Activated T-helper 17 cell treated with anti-CD3 and anti-CD28 coated beads, Interleukin-2, amount 50 U/mL, for 72 hours (primary cell): ENCODE data around the gene BHLHE40. TPM values are rescaled to one million over a fixed set of nuclear protein-coding genes. Genes with fewer than 3 reads are reported as not detected.

ENCODE experiments used
- ATAC-seq: fragments of 150-1000 bp; cut with Tn5 transposase; replicated peaks from 2 replicates; pipeline ENCODE4 v1.10.0; 2021; ENCODE audit warnings: mild to moderate bottlenecking, moderate library complexity
- H3K27ac Mint-ChIP-seq: one replicate; pipeline ENCODE4 v1.8.0; 2022; ENCODE audit warnings: mixed read lengths
- H3K27me3 Mint-ChIP-seq: one replicate; pipeline ENCODE4 v1.8.0; 2022; ENCODE audit warnings: mixed read lengths
- H3K36me3 Mint-ChIP-seq: one replicate; pipeline ENCODE4 v1.8.0; 2022; ENCODE audit warnings: low read depth, mild to moderate bottlenecking, mixed read lengths
- H3K4me1 Mint-ChIP-seq: one replicate; pipeline ENCODE4 v1.8.0; 2022; ENCODE audit warnings: mixed read lengths
- H3K4me3 Mint-ChIP-seq: one replicate; pipeline ENCODE4 v1.8.0; 2022; ENCODE audit warnings: mild to moderate bottlenecking, mixed read lengths
- H3K9me3 Mint-ChIP-seq: one replicate; pipeline ENCODE4 v1.8.0; 2022; ENCODE audit warnings: mixed read lengths
- total RNA-seq, 2 donors: library from RNA; stranded (reverse); gene quantifications; one replicate each; pipeline ENCODE4 v1.2.3, GENCODE V29; 2022

Gene BHLHE40
- total RNA-seq, 2 donors from 2014 or later, result 217 to 527 TPM

DNA sequence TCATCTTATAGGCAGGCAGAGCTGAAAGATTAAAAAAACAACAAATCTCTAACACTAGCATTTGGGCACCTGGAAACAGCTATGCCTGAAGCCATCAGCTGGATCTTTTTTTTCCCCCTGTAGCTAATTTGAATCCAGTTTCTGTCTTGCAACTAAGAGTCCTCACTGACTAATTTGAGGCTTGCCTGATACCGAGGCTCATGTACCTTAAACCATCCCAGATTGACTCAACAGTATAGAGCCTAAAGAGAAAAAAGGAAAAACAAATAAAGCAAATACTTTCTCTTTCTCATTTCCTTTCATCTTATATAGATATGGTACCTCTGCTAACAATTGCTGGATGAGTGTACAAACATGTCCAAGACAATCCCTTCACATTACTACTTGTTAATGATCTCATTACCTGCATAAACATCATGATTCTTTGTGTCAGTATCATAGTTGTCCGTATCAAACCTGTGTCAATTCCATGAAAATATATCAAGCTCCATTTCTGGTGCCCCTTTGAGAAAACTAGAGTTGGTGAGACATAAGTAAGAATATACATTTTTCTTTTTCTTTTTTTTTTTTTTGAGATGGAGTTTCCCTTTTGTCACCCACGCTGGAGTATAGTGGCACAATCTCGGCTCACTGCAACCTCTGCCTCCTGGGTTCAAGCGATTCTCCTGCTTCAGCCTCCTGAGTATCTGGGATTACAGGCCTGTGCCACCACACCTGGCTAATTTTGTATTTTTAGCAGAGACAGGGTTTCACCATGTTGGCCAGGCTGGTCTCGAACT, 43.1 kb downstream of the BHLHE40 start:
- Mint-ChIP-seq H3K36me3 (peaks cover 6% of the 10 kb centered on the region), H3K4me3 (peak overlapping the region; percentile 82), H3K9me3 (no peaks in the 10 kb centered on the region), H3K4me1 (peaks cover 56% of the 10 kb centered on the region), H3K27me3 (no peaks in the 10 kb centered on the region), H3K27ac (peak overlapping the region; percentile 99)
- peak; percentile 70 for ATAC-seq

DNA sequence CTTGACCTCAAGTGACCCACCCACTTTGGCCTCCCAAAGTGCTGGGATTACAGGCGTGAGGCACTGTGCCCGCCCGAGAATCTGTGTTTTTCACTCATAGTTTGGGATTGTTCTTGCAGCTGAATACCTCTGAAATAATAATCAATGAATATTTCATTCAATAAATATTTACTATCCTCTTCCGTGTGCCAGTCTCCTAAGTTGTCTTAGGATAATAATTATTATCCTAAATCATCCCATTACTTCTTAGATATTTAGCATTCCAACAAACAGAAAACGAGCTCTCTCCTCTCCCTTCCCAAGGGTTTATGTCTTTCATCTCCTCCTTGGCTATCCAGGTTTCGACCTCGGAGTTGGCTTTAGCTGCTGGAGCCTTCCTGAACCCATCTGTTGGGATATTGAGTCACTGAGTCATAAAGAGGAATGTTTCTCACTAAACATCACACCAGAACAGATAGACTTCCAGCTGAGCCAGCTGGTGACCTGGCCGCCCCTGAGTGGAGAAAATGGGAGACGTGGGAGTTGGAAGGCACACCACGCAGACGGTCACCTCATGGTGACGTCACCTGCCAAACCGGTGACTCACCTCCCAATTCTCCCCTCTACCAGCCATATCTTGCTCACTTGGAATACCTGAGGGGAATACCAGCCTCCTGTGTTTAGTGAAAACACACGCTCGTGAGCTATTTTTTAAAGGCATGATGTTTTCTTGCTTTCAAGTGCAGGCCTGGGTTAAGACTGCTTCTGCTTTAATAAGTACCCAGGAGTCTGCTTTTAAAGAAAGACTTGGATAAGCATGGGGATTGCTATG, 43.9 kb downstream of the BHLHE40 start:
- Mint-ChIP-seq H3K27ac (peak overlapping the region; percentile 99), H3K9me3 (no peaks in the 10 kb centered on the region), H3K27me3 (no peaks in the 10 kb centered on the region), H3K4me1 (peaks cover 56% of the 10 kb centered on the region), H3K4me3 (peak overlapping the region; percentile 82), H3K36me3 (peaks cover 6% of the 10 kb centered on the region)
- ATAC-seq, result peak; percentile 15

DNA sequence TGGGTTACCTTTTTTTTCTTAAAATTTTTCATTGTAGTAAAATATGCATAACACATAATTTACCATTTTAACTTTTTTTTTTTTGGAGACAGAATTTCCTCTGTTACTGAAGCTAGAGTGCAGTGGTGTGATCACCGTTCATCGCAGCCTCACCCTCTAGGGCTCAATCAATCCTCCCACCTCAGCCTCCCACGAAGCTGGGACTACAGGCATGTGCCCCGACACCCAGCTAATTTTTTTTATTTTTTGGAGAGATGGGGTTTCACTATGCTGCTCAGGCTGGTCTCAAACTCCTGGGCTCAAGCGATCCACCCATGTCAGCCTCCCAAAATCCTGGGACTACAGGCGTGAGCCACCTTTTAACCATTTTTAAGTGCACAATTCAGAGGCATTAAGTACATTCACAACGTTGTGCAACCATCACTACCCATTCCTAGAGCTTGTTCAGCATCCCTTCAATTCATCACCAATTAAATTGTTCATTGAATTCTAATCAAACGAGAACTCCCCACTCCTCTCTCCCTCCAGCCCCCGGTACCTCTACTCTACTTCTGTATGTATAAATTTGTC, 44.6 kb downstream of the BHLHE40 start:
- no peak for ATAC-seq
- Mint-ChIP-seq H3K9me3 (no peaks in the 10 kb centered on the region), H3K27ac (peak overlapping the region; percentile 99), H3K27me3 (no peaks in the 10 kb centered on the region), H3K4me3 (peak overlapping the region; percentile 82), H3K4me1 (peaks cover 50% of the 10 kb centered on the region), H3K36me3 (peaks cover 6% of the 10 kb centered on the region)

DNA sequence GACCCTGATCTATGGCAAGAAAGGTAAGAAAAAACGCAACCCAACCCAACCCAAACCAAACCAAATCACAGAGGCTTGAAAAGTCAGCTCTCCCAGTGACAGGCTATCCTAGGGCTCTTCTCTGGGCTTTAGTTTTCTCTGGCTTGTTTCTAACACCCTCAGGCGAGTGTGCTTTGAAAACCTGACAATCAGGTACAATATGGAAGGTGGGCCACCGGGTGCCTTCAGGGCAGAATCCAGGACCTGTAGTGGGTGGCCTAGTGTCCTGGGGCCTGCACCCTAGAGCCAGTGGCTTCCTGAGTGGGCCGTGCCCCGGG, 46.8 kb downstream of the BHLHE40 start:
- peak overlapping the region; percentile 82 for H3K4me3 Mint-ChIP-seq
- ATAC-seq, result no peak
- H3K9me3 Mint-ChIP-seq, result no peaks in the 10 kb centered on the region
- H3K27ac Mint-ChIP-seq, result peak overlapping the region; percentile 99
- H3K36me3 Mint-ChIP-seq, result peaks cover 6% of the 10 kb centered on the region
- peaks cover 32% of the 10 kb centered on the region for H3K4me1 Mint-ChIP-seq
- no peaks in the 10 kb centered on the region for H3K27me3 Mint-ChIP-seq

DNA sequence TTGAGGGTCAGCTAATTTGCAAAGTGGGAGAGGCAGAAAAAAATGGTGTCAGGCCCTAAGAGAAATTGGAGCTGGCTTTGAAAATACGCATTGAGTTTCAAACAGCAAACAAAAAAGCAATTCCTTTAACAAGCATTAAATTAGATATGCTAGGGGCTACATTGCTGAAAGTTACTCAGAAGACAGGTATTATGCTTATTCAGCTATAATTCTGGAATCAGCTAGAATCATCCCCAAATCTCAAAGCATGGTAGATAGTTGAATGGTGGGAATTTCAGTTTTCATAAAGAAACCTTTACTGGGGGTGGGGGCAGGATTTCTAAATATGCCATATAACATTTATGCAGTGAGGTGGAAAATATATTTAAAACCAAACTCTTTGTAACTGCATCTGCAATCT, 50.5 kb downstream of the BHLHE40 start:
- Mint-ChIP-seq H3K27ac (no peak overlapping the region), H3K9me3 (no peaks in the 10 kb centered on the region), H3K4me3 (no peak overlapping the region), H3K27me3 (no peaks in the 10 kb centered on the region), H3K36me3 (no peaks in the 10 kb centered on the region), H3K4me1 (peaks cover 9% of the 10 kb centered on the region)
- ATAC-seq, result no peak

DNA sequence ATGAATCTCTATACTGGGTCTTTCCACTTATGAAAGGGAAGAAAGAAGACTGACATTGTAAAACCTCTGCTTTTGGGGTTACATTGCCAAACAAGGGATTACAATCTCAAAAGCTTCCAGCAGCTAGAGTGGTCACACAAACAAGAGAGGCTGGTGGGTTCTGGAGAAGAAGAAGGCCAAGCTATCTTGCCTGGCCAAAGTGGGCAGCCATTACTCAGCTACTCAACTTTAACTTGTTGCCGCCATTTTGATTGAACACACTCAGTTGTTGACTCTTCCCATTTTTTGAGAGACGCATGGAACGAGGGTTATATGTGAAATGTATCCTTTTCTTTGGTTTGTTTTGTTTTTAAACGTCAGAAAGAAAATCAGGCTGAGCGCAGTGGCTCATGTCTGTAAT, 50.9 kb downstream of the BHLHE40 start:
- no peak overlapping the region for H3K27ac Mint-ChIP-seq

DNA sequence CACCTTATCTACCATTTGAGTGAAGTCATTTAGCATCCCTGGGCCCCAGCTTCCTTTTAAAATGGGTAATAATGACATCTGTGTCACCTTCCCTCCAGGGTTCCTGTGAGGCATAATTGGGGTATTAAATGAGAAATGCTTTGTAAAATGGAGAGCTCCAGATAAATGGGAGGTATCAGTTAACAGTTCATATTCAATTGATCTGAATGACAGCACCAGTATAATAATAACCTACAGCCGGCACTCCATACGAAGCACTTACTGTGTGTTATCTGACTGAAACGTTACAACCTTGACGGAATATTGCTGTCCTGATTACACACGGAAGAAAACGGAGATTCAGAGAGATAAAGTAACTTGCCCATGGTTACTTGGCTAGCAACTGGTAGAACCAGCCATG, 53.6 kb downstream of the BHLHE40 start:
- Mint-ChIP-seq H3K36me3 (no peaks in the 10 kb centered on the region), H3K9me3 (no peaks in the 10 kb centered on the region), H3K27me3 (no peaks in the 10 kb centered on the region), H3K4me1 (peaks cover 8% of the 10 kb centered on the region), H3K27ac (no peak overlapping the region), H3K4me3 (no peak overlapping the region)
- ATAC-seq, result no peak

More for the DNA sequence above, 50.9 kb downstream of the BHLHE40 start:
- peaks cover 9% of the 10 kb centered on the region for H3K4me1 Mint-ChIP-seq
- H3K4me3 Mint-ChIP-seq, result no peak overlapping the region
- no peaks in the 10 kb centered on the region for H3K27me3 Mint-ChIP-seq
- ATAC-seq, result no peak
- H3K9me3 Mint-ChIP-seq, result no peaks in the 10 kb centered on the region
- no peaks in the 10 kb centered on the region for H3K36me3 Mint-ChIP-seq

Other genes starting within 250 kb of the BHLHE40 start
- 10 to 100 TPM; 48.2 to 60.9 TPM for gene ARL8B, start 142.9 kb downstream of the BHLHE40 start, total RNA-seq
- 100 to 1,000 TPM; 145 to 194 TPM for gene EDEM1, start 208.3 kb downstream of the BHLHE40 start, total RNA-seq